Measurements from ENCODE around the gene CATSPERE.

GRCh38 chr1:244642526-244642925 lies 181.5 kb downstream of the CATSPERE start:
- TF ChIP-seq CTCF (IDR thresholded peaks at IDR 0.05; ENCODE audit: low read length) = no peak
- no peak for TF ChIP-seq EZH2 (optimal IDR thresholded peaks at IDR 0.05; ENCODE audit: low read depth, low read length)
- TF ChIP-seq EZH2phosphoT487 (IDR thresholded peaks at IDR 0.05; ENCODE audit: low read length) = no peak

Measured in MM.1S (cell line).